ENCODE results near the gene ADORA1. TPM values are rescaled to one million over a fixed set of nuclear protein-coding genes. Genes with fewer than 3 reads are reported as not detected.
A peak's percentile ranks its signal among the peaks of the same experiment; 100 is the strongest.

Gene ADORA1
- total RNA-seq (not detected), polyA plus RNA-seq (under 1 TPM in 1 of 2 donors, not detected in 1; 0.10 TPM)

DNA sequence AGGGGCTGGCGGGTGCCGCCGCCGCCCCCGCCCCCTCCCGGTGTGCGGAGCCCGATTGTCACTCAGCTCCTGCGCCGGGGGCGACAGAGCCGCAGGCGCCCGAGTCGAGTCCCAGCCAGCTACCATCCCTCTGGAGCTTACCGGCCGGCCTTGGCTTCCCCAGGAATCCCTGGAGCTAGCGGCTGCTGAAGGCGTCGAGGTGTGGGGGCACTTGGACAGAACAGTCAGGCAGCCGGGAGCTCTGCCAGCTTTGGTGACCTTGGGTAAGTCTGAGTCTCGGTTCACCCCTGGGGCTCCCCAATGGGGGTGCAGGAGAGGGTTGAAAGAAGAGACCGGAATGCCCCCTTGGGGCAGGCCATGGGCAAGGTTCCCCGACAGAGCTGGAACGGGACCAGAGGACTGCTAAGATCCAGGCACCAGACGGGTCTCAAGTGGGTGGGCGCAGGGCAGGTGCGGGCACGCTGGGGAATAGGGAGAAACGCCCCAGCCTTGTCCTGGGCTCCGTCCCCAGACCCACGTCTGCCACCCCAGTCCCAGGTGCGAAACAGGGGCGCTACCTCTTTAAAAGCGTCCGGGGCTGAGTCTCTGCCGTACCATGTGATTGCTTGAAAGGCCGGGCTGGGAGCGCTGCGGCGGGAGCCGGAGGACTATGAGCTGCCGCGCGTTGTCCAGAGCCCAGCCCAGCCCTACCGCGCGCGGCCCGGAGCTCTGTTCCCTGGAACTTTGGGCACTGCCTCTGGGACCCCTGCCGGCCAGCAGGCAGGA, at the start of gene ADORA1:
Gene ADORA1, plus strand, starts transcription at position 61 of the 765 bp plus-strand sequence. CDS start 1,116 bp downstream, outside the sequence.
- ChIA-PET CTCF (ENCODE audit: partially characterized antibody) (no interaction called here), POLR2A (ENCODE audit: partially characterized antibody) (no interaction called here)
- Histone ChIP-seq H3K27me3 (ENCODE audit: insufficient read depth, low read length) (peaks cover 19% of the 10 kb centered on the region), H3K9me3 (ENCODE audit: control insufficient read depth in 1 of 2, low read length in 2 of 2) (no peaks in the 10 kb centered on the region), H3K4me1 (ENCODE audit: insufficient read depth, low read length) (no peaks in the 10 kb centered on the region), H3K36me3 (ENCODE audit: insufficient read depth, low read length) (no peaks in the 10 kb centered on the region), H3K4me3 (ENCODE audit: low read length in 2 of 2) (no peak within 1 kb of the TSS), H3K27ac (ENCODE audit: low read depth, low read length) (no peak within 1 kb of the TSS)
- Mint-ChIP-seq H3K27me3 (peaks cover 31 to 45% of the 10 kb centered on the region in 2 donors), H3K27ac (no peak within 1 kb of the TSS), H3K4me1 (peaks cover 7 to 13% (median 9%) of the 10 kb centered on the region in 4 donors), H3K9me3 (peaks cover 0 to 5% (median 0%) of the 10 kb centered on the region in 8 donors), H3K36me3 (no peaks in the 10 kb centered on the region), H3K4me3 (peak within 1 kb of the TSS; percentile 7 to 65 (median 52))
- intact Hi-C loops (cut with micrococcal nuclease): no loop called here
- DNase-seq: no peak

DNA sequence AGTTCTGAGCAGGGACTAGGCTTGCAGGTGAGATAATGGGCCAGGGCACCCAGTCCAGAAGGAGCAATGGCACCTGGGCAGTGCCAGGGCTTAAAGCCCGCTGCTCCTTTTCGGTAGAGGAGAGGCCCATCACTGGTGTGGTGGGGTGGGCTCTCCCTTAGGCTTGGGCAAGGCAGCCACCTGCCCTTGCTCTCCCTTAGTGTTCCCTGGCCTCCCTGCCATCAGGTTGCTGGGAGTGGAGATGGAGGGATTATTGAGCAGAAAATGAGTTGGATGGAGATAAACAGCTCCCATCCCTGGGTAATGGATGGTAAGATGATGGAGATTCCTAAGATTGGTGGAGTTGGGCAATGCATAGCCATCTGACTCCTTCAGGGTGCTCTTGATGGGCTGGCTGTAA, 49.6 kb upstream of the ADORA1 start:
- Mint-ChIP-seq H3K27ac (no peak overlapping the region), H3K27me3 (peaks cover 35 to 50% of the 10 kb centered on the region in 2 donors), H3K4me3 (no peak overlapping the region), H3K4me1 (peaks cover 4 to 12% (median 4%) of the 10 kb centered on the region in 4 donors), H3K9me3 (peaks cover 0 to 2% (median 0%) of the 10 kb centered on the region in 8 donors), H3K36me3 (no peaks in the 10 kb centered on the region)
- Histone ChIP-seq H3K27me3 (ENCODE audit: insufficient read depth, low read length) (peaks cover 7% of the 10 kb centered on the region), H3K27ac (ENCODE audit: low read depth, low read length) (no peak overlapping the region), H3K4me1 (ENCODE audit: insufficient read depth, low read length) (peaks cover 8% of the 10 kb centered on the region), H3K9me3 (ENCODE audit: control insufficient read depth in 1 of 2, low read length in 2 of 2) (no peaks in the 10 kb centered on the region), H3K4me3 (ENCODE audit: low read length in 2 of 2) (no peak overlapping the region), H3K36me3 (ENCODE audit: insufficient read depth, low read length) (no peaks in the 10 kb centered on the region)
- no peak for DNase-seq
- intact Hi-C loops (cut with micrococcal nuclease): no loop called here
- ChIA-PET POLR2A (ENCODE audit: partially characterized antibody) (no interaction called here), CTCF (ENCODE audit: partially characterized antibody) (no interaction called here)

DNA sequence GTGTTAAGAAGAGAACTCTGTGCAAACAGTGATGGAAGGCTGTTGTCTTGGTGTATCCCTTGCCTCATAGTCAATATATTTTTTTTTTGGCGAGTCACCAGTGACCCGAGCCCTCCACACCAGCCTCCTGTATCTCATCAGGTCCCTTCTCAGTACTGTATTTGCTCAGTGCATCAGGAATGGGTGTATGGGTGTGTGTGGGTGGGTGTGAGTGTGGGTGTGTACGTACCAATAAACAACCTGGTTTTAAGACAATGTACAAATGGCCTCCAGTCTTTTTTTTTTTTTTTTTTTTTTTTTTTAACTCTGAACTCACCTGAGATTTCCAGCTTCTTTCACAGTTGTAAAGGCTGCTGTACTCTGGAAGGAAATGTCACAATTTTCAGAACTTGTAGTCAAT, 49.0 kb upstream of the ADORA1 start:
- Mint-ChIP-seq H3K4me1 (peaks cover 4 to 12% (median 4%) of the 10 kb centered on the region in 4 donors), H3K27ac (no peak overlapping the region), H3K27me3 (peaks cover 34 to 45% of the 10 kb centered on the region in 2 donors), H3K9me3 (peaks cover 0 to 2% (median 0%) of the 10 kb centered on the region in 8 donors), H3K36me3 (no peaks in the 10 kb centered on the region), H3K4me3 (no peak overlapping the region)
- no peak overlapping the region for H3K27ac ChIP-seq (ENCODE audit: low read depth, low read length)
- H3K9me3 ChIP-seq (ENCODE audit: control insufficient read depth in 1 of 2, low read length in 2 of 2): no peaks in the 10 kb centered on the region
- CTCF ChIA-PET (ENCODE audit: partially characterized antibody): interaction anchor here (0.6 kb wide), 1 partner anchor 158 kb away, joined by 3 read pairs; no protein-coding TSS in a partner anchor
- H3K4me3 ChIP-seq (ENCODE audit: low read length in 2 of 2): no peak overlapping the region
- no peaks in the 10 kb centered on the region for H3K36me3 ChIP-seq (ENCODE audit: insufficient read depth, low read length)
- no peak for DNase-seq
- intact Hi-C loops (cut with micrococcal nuclease): no loop called here
- POLR2A ChIA-PET (ENCODE audit: partially characterized antibody): interaction anchor here (0.6 kb wide), 1 partner anchor 83 kb away, joined by 3 read pairs; no protein-coding TSS in a partner anchor
- H3K4me1 ChIP-seq (ENCODE audit: insufficient read depth, low read length): peaks cover 8% of the 10 kb centered on the region
- H3K27me3 ChIP-seq (ENCODE audit: insufficient read depth, low read length): peaks cover 7% of the 10 kb centered on the region

DNA sequence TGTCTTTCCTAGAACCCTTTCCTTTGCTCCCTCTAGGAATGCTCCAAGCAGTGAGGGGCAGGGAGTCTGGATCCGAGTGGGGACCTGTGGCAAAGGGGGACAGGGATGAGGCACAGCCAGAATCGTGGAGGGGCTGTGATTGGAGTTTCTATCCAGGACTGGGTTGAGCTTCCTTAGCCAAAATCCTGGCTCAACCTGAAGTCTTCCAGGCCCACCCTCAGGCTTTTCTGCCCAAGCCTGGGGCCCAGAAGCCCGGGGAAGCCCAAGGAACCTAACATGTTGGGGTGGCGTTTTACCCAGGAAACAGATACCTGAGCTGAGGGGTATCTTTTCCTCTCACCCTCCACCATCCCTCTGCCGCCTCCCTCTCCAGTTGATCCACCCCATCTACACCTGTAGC, 47.1 kb upstream of the ADORA1 start:
- Mint-ChIP-seq H3K27ac (no peak overlapping the region), H3K4me1 (peaks cover 4 to 6% (median 4%) of the 10 kb centered on the region in 4 donors), H3K36me3 (no peaks in the 10 kb centered on the region), H3K4me3 (no peak overlapping the region), H3K27me3 (peaks cover 28 to 29% of the 10 kb centered on the region in 2 donors), H3K9me3 (peaks cover 0 to 2% (median 0%) of the 10 kb centered on the region in 8 donors)
- no peaks in the 10 kb centered on the region for H3K9me3 ChIP-seq (ENCODE audit: control insufficient read depth in 1 of 2, low read length in 2 of 2)
- no peak overlapping the region for H3K27ac ChIP-seq (ENCODE audit: low read depth, low read length)
- H3K27me3 ChIP-seq (ENCODE audit: insufficient read depth, low read length): no peaks in the 10 kb centered on the region
- H3K36me3 ChIP-seq (ENCODE audit: insufficient read depth, low read length): no peaks in the 10 kb centered on the region
- intact Hi-C loops (cut with micrococcal nuclease): no loop called here
- CTCF ChIA-PET (ENCODE audit: partially characterized antibody): no interaction called here
- POLR2A ChIA-PET (ENCODE audit: partially characterized antibody): no interaction called here
- H3K4me3 ChIP-seq (ENCODE audit: low read length in 2 of 2): no peak overlapping the region
- DNase-seq: no peak
- H3K4me1 ChIP-seq (ENCODE audit: insufficient read depth, low read length): peaks cover 5% of the 10 kb centered on the region

DNA sequence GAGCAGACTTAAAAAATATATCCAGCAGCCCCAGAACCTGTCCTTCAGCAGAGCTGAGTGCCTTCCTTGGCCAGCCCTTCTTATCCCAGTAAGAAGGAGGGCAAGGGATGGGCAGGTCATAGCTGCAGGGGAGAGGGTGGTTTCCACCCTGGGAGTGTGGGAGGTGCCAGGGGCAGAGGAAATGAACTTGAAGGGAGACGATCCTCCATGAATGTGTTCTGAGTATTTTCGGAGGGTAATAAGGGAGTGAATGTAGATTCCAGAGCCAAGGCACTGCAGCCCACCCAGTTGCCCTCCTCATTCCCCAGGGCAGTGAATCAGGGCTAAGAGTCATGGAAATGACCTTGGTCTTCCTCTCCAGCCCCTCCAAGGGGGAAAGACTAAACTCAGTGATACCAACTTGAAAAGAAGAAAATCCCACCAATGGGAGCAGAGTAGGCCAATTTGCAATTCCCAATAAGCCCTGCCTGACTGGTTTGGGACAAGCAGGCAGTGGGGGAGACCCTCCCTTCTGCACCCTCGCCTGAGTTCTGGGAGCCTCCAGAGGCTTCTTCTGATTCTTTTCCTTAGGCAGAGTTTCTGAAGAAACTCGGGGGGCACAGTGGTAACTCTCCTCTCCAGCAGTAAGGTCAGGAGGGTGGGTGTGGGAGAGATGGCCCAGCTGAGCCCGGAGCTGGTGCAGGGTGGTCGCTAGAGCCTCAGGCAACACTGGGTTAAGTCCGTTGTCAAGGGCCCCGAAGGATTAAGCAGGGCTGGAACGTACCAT, 45.9 kb upstream of the ADORA1 start:
- no peak for DNase-seq
- no peaks in the 10 kb centered on the region for H3K4me1 ChIP-seq (ENCODE audit: insufficient read depth, low read length)
- no peak overlapping the region for H3K4me3 ChIP-seq (ENCODE audit: low read length in 2 of 2)
- H3K27me3 ChIP-seq (ENCODE audit: insufficient read depth, low read length): no peaks in the 10 kb centered on the region
- no peak overlapping the region for H3K4me3 Mint-ChIP-seq
- H3K27ac Mint-ChIP-seq: no peak overlapping the region
- peaks cover 23 to 24% of the 10 kb centered on the region in 2 donors for H3K27me3 Mint-ChIP-seq
- peaks cover 0 to 2% (median 0%) of the 10 kb centered on the region in 8 donors for H3K9me3 Mint-ChIP-seq
- no peaks in the 10 kb centered on the region for H3K36me3 Mint-ChIP-seq
- ChIA-PET CTCF (ENCODE audit: partially characterized antibody) (no interaction called here), POLR2A (ENCODE audit: partially characterized antibody) (no interaction called here)
- no peaks in the 10 kb centered on the region for H3K4me1 Mint-ChIP-seq
- intact Hi-C loops (cut with micrococcal nuclease): no loop called here
- no peaks in the 10 kb centered on the region for H3K9me3 ChIP-seq (ENCODE audit: control insufficient read depth in 1 of 2, low read length in 2 of 2)
- H3K27ac ChIP-seq (ENCODE audit: low read depth, low read length): no peak overlapping the region
- H3K36me3 ChIP-seq (ENCODE audit: insufficient read depth, low read length): no peaks in the 10 kb centered on the region

DNA sequence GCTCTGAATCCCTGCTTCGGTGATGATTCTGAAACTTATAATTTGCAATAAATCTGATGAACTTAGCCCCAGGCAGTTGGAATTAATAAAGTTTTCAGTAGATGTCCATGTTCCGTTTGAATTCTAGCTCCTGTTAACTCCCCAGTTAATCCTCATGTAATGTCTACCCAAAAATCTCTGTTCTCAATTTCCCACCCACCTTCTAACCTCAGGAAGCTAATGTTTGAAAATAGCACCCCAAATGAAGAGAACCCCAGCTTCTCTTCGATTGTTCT, 45.4 kb upstream of the ADORA1 start:
- Mint-ChIP-seq H3K4me3 (no peak overlapping the region), H3K27ac (no peak overlapping the region), H3K4me1 (no peaks in the 10 kb centered on the region), H3K9me3 (peaks cover 0 to 2% (median 0%) of the 10 kb centered on the region in 8 donors), H3K36me3 (no peaks in the 10 kb centered on the region), H3K27me3 (peaks cover 21 to 22% of the 10 kb centered on the region in 2 donors)
- ChIA-PET POLR2A (ENCODE audit: partially characterized antibody) (no interaction called here), CTCF (ENCODE audit: partially characterized antibody) (no interaction called here)
- Histone ChIP-seq H3K4me1 (ENCODE audit: insufficient read depth, low read length) (no peaks in the 10 kb centered on the region), H3K4me3 (ENCODE audit: low read length in 2 of 2) (no peak overlapping the region), H3K9me3 (ENCODE audit: control insufficient read depth in 1 of 2, low read length in 2 of 2) (no peaks in the 10 kb centered on the region), H3K27ac (ENCODE audit: low read depth, low read length) (no peak overlapping the region), H3K27me3 (ENCODE audit: insufficient read depth, low read length) (no peaks in the 10 kb centered on the region), H3K36me3 (ENCODE audit: insufficient read depth, low read length) (no peaks in the 10 kb centered on the region)
- DNase-seq: no peak
- intact Hi-C loops (cut with micrococcal nuclease): no loop called here

DNA sequence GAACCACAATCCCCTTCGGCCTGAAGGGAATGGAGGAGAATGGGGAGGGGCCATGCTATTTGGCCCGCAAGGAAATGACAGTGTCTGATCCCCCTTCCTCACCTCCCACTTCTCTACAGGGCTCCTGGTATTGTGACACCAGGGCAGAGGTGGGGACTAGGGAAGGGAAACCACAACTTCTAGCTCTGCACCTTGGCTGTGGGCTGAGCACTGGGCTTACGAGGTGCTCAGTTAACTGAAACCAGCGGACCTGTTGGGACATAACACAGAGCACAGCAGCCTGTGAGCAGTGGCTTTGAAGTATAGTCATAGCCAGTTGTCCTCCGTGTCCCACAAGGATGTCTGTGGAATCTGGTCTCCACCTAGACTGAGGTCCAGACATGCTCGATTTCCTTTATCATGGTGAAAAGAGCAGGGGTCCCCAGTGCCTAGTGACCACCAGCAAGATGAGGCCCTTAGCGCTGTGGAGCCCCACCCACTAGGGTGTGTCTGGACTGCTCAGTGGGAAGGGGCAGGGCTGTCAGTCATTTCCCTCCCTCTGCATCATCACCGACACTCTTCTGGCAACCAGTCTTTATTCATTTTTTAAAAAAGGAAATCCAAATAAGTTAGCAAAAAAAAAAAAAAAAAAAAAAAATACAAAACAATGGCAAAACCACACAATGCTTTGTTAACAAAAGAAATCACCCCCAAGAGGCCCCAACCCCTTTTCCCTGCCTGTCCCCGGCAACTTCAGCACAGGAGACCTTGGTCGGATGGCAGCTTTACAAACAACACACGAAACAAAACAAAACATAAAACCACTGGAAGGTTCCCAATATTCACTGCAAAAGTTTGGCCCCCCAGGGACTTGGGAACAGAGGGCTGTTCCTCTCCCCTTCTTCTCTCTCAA, 44.7 kb upstream of the ADORA1 start:
- intact Hi-C loops (cut with micrococcal nuclease): no loop called here

More for the DNA sequence above, 44.7 kb upstream of the ADORA1 start:
- no peaks in the 10 kb centered on the region for H3K36me3 ChIP-seq (ENCODE audit: insufficient read depth, low read length)
- DNase-seq: no peak
- peaks cover 0 to 2% (median 0%) of the 10 kb centered on the region in 8 donors for H3K9me3 Mint-ChIP-seq
- no peaks in the 10 kb centered on the region for H3K9me3 ChIP-seq (ENCODE audit: control insufficient read depth in 1 of 2, low read length in 2 of 2)
- no peaks in the 10 kb centered on the region for H3K27me3 ChIP-seq (ENCODE audit: insufficient read depth, low read length)
- H3K27me3 Mint-ChIP-seq: peaks cover 15 to 19% of the 10 kb centered on the region in 2 donors
- no peaks in the 10 kb centered on the region for H3K36me3 Mint-ChIP-seq
- POLR2A ChIA-PET (ENCODE audit: partially characterized antibody): no interaction called here
- no peak overlapping the region for H3K4me3 ChIP-seq (ENCODE audit: low read length in 2 of 2)
- no peaks in the 10 kb centered on the region for H3K4me1 Mint-ChIP-seq
- no peak overlapping the region for H3K27ac Mint-ChIP-seq
- CTCF ChIA-PET (ENCODE audit: partially characterized antibody): no interaction called here
- no peak overlapping the region for H3K27ac ChIP-seq (ENCODE audit: low read depth, low read length)
- no peaks in the 10 kb centered on the region for H3K4me1 ChIP-seq (ENCODE audit: insufficient read depth, low read length)
- H3K4me3 Mint-ChIP-seq: no peak overlapping the region
